Heart right ventricle (tissue), 16 donors: ENCODE data around the gene FLNB. TPM values are rescaled to one million over a fixed set of nuclear protein-coding genes. Genes with fewer than 3 reads are reported as not detected.
A peak's percentile ranks its signal among the peaks of the same experiment; 100 is the strongest.

Source experiments
- ATAC-seq, 8 donors: fragments of 200-7000 bp; cut with Tn5 transposase; one replicate each; pipeline ENCODE4 v1.9.1; 2020; ENCODE audit warnings: mild to moderate bottlenecking in 8 of 8, moderate library complexity in 8 of 8, moderate number of reproducible peaks in 1 of 8
- DNase-seq, 2 donors: peaks; one replicate each; pipeline ENCODE4 v3.0.0-alpha.2; 2020
- H3K27ac ChIP-seq, 10 donors: fragments of 200-600 bp; sonication (generic) in 2 of 10; one replicate each; pipeline versions ENCODE4 v1.5.0 to v1.8.0; 2020 to 2022; ENCODE audit warnings: mild to moderate bottlenecking in 3 of 10
- H3K27me3 ChIP-seq, 7 donors: fragments of 200-600 bp; one replicate each; pipeline ENCODE4 v1.8.0; 2021 to 2022; ENCODE audit warnings: mild to moderate bottlenecking in 2 of 7
- H3K36me3 ChIP-seq, 9 donors: fragments of 200-600 bp; sonication (generic) in 1 of 9; one replicate each; pipeline versions ENCODE4 v1.5.0 to v1.8.0; 2020 to 2022; ENCODE audit warnings: mild to moderate bottlenecking in 2 of 9
- H3K4me1 ChIP-seq, 9 donors: fragments of 200-600 bp; sonication (generic) in 1 of 9; one replicate each; pipeline versions ENCODE4 v1.5.0 to v1.8.0; 2020 to 2022; ENCODE audit warnings: mild to moderate bottlenecking in 4 of 9
- H3K4me3 ChIP-seq, 10 donors: fragments of 200-600 bp; sonication (generic) in 2 of 10; one replicate each; pipeline versions ENCODE4 v1.5.0 to v1.8.0; 2020 to 2022; ENCODE audit warnings: mild to moderate bottlenecking in 7 of 10, moderate library complexity in 2 of 10
- H3K9me3 ChIP-seq, 11 donors: fragments of 200-600 bp in 10 of 11; sonication (generic) in 2 of 11; one replicate each; pipeline versions ENCODE4 v1.5.0 to v1.8.0; 2013 to 2022; ENCODE audit warnings: mild to moderate bottlenecking in 2 of 11, control low read depth in 1 of 11, moderate library complexity in 1 of 11
- WGBS, 2 donors: extraction: QIAGEN DNeasy Blood & Tissue Kit; methylation state at CpG; one replicate each; pipeline ENCODE4 v1.1.7; 2013; ENCODE audit warnings: inconsistent platforms in 1 of 2; 5-methylcytosine and 5-hydroxymethylcytosine counted together
- intact Hi-C, 10 donors: fragments of 100-400 bp; cut with DNase I; formaldehyde crosslinking; loops; one replicate each; pipeline versions ENCODE4 v1.11.1 to v1.14.2; 2022
- polyA plus RNA-seq, 2 donors: library from polyadenylated mRNA; stranded (reverse); fragments of 200-250 nt; gene quantifications; one replicate each; pipeline ENCODE4 v1.2.3, GENCODE V29; 2013
- total RNA-seq, 10 donors: library from RNA; stranded (reverse); fragmentation: NEBNext Ultra II Directional in 3 of 10; extraction: Animal tissue kit (Norgen Biotek cat#: 25700) in 3 of 10; gene quantifications; one replicate each; pipeline versions ENCODE4 v1.2.1 to v1.2.4, GENCODE V29; 2021 to 2023
- TF ChIP-seq, protein P1 (sequence below), 9 donors: fragments of 200-600 bp; sonication (generic) in 2 of 9; IDR thresholded peaks; one replicate each; pipeline versions ENCODE4 v1.5.0 to v1.8.0; 2021 to 2022; ENCODE audit warnings: antibody characterized with exemption in 9 of 9, mild to moderate bottlenecking in 5 of 9, moderate library complexity in 1 of 9
- donor health status: Arrhythmogenic right ventricular cardiomyopathy.
- donor health status: ischemic (EF 13 %, LVEDD 7.1; RV severe dilation, severe dysfunction).
- donor health status: healthy with polysubstance abuse.
- donor health status: DM: no; HTN: yes; CAD: no.
- donor health status: DM: no; HTN: no; CAD: no.
- donor health status: ischemic (EF 25% LVEDD 6.9; RV normal size, moderate dysfunction).
- donor health status: ischemic (EF 25% LVEDD 5.7; RV mildly dilated, moderate dysfunction).
- donor health status: healthy.
- donor health status: DM: yes; HTN: yes; CAD: no.
- donor health status: Ischemic cardiomyopathy.
- donor health status: ischemic (EF 35%, LVEDD 5.7; RV mildly dilated, moderate dysfunction).
- donor health status: nonischemic (EF 11% LVEDD 7.7; RV severe dilation, severe dysfunction).
- donor health status: DM: yes; HTN: yes; CAD: no.
- donor health status: PGD.
- donor health status: ischemic (EF 29% LVEDD 5.4; RV normal size, mild dysfunction).
- donor health status: nonischemic (EF 23%, LVEDD 6.1; RV moderate dilation, normal function).

The FLNB gene
- total and polyA plus RNA-seq, 12 donors, result 27.4 to 65.3 (median 38.6) TPM

GRCh38 chr3:58023531-58023930 is 15.3 kb downstream of the FLNB start:
- ATAC-seq (no peak), DNase-seq (no peak)
- H3K4me1 ChIP-seq, result peaks cover 4 to 85% (median 37%) of the 10 kb centered on the region in 9 donors
- H3K27ac ChIP-seq, result peak overlapping the region in 1 of 10 donors; percentile 3
- intact Hi-C loops, result no loop called here
- no peaks in the 10 kb centered on the region for H3K27me3 ChIP-seq
- H3K9me3 ChIP-seq, result no peaks in the 10 kb centered on the region
- H3K4me3 ChIP-seq, result no peak overlapping the region
- no peaks in the 10 kb centered on the region for H3K36me3 ChIP-seq
- TF ChIP-seq, protein P1, sequence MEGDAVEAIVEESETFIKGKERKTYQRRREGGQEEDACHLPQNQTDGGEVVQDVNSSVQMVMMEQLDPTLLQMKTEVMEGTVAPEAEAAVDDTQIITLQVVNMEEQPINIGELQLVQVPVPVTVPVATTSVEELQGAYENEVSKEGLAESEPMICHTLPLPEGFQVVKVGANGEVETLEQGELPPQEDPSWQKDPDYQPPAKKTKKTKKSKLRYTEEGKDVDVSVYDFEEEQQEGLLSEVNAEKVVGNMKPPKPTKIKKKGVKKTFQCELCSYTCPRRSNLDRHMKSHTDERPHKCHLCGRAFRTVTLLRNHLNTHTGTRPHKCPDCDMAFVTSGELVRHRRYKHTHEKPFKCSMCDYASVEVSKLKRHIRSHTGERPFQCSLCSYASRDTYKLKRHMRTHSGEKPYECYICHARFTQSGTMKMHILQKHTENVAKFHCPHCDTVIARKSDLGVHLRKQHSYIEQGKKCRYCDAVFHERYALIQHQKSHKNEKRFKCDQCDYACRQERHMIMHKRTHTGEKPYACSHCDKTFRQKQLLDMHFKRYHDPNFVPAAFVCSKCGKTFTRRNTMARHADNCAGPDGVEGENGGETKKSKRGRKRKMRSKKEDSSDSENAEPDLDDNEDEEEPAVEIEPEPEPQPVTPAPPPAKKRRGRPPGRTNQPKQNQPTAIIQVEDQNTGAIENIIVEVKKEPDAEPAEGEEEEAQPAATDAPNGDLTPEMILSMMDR (IDR thresholded peaks at IDR 0.05), result no peak
- WGBS, 2 donors, result 83 to 95% methylated on average over 2 of the region's 2 CpGs

GRCh38 chr3:58025406-58025805 is 17.2 kb downstream of the FLNB start:
- no peaks in the 10 kb centered on the region for H3K9me3 ChIP-seq
- DNase-seq (no peak), ATAC-seq (no peak)
- 83 to 85% methylated on average over 5 of the region's 5 CpGs for WGBS, 2 donors
- intact Hi-C loops, result no loop called here
- H3K4me1 ChIP-seq, result peaks cover 4 to 66% (median 21%) of the 10 kb centered on the region in 9 donors
- H3K4me3 ChIP-seq, result no peak overlapping the region
- peak overlapping the region in 1 of 10 donors; percentile 53 for H3K27ac ChIP-seq
- TF ChIP-seq, protein P1 (IDR thresholded peaks at IDR 0.05), result no peak
- H3K36me3 ChIP-seq, result no peaks in the 10 kb centered on the region
- no peaks in the 10 kb centered on the region for H3K27me3 ChIP-seq

- Histone ChIP-seq H3K4me3 (no peak overlapping the region), H3K27ac (peak overlapping the region in 2 of 10 donors; percentile 16 to 53), H3K27me3 (no peaks in the 10 kb centered on the region), H3K36me3 (no peaks in the 10 kb centered on the region), H3K4me1 (peaks cover under 1 to 60% (median 15%) of the 10 kb centered on the region in 9 donors), H3K9me3 (no peaks in the 10 kb centered on the region)
- intact Hi-C loops, result no loop called here
- no peak for DNase-seq
- WGBS, 2 donors, result 59 to 69% methylated on average over 12 of the region's 12 CpGs
- TF ChIP-seq, protein P1 (IDR thresholded peaks at IDR 0.05), result no peak
- peak in 5 of 8 donors; percentile 36 to 62 (median 47) for ATAC-seq
These were observed 17.8 kb downstream of the FLNB start for GRCh38 chr3:58025837-58026569.

DNA sequence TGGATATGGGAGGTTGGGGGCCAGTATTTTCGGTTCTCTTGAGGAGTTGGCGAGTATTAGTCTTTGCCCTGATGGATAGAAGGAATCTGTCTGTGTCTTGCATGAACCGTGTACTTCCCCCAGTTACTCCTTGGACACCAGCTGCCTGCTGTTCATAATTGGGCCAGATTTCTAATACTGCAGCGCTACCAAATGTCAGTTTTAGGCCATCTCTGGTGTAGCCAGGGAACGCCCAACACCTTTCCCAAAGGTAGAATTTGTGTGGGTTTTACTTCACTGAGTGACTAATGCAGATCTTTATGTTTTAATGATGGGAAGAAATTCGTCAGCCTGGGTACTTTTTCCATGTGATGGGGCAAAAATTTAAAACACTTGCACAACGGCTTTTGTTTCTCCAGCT is 18.4 kb downstream of the FLNB start:
- TF ChIP-seq, protein P1 (IDR thresholded peaks at IDR 0.05), result no peak
- H3K9me3 ChIP-seq, result no peaks in the 10 kb centered on the region
- intact Hi-C loops, result no loop called here
- no peaks in the 10 kb centered on the region for H3K27me3 ChIP-seq
- no peak overlapping the region for H3K4me3 ChIP-seq
- no peak for DNase-seq
- peaks cover 0 to 54% (median 9%) of the 10 kb centered on the region in 9 donors for H3K4me1 ChIP-seq
- H3K36me3 ChIP-seq, result no peaks in the 10 kb centered on the region
- peak overlapping the region in 2 of 10 donors; percentile 16 to 53 for H3K27ac ChIP-seq
- WGBS, 2 donors, result 87 to 89% methylated on average over 7 of the region's 7 CpGs
- peak in 1 of 8 donors; percentile 16 for ATAC-seq
